Measurements from ENCODE around the gene ERGIC1. TPM values are rescaled to one million over a fixed set of nuclear protein-coding genes. Genes with fewer than 3 reads are reported as not detected.
A peak's percentile ranks its signal among the peaks of the same experiment; 100 is the strongest.

Gene ERGIC1
- polyA plus RNA-seq, 1 donor, result 112 TPM

GRCh38 chr5:172958331-172959046, 124.4 kb downstream of the ERGIC1 start:
- Histone ChIP-seq H3K36me3 (ENCODE audit: control insufficient read depth, insufficient read depth, low read length) (peaks cover 11% of the 10 kb centered on the region), H3K27me3 (ENCODE audit: control insufficient read depth, insufficient read depth, low read length) (no peaks in the 10 kb centered on the region), H3K9me3 (ENCODE audit: control insufficient read depth, low read depth, low read length) (no peaks in the 10 kb centered on the region), H3K4me3 (ENCODE audit: low read length) (peak overlapping the region; percentile 93), H3K4me1 (ENCODE audit: control insufficient read depth, insufficient read depth, low read length) (peaks cover 10% of the 10 kb centered on the region), H3K27ac (ENCODE audit: low read length) (peak overlapping the region; percentile 86)
- no CpG with 5 or more reads among the region's 54 CpGs for WGBS (ENCODE audit: insufficient coverage, low lambda C conversion rate)
- peak; percentile 62 to 86 for DNase-seq

DNA sequence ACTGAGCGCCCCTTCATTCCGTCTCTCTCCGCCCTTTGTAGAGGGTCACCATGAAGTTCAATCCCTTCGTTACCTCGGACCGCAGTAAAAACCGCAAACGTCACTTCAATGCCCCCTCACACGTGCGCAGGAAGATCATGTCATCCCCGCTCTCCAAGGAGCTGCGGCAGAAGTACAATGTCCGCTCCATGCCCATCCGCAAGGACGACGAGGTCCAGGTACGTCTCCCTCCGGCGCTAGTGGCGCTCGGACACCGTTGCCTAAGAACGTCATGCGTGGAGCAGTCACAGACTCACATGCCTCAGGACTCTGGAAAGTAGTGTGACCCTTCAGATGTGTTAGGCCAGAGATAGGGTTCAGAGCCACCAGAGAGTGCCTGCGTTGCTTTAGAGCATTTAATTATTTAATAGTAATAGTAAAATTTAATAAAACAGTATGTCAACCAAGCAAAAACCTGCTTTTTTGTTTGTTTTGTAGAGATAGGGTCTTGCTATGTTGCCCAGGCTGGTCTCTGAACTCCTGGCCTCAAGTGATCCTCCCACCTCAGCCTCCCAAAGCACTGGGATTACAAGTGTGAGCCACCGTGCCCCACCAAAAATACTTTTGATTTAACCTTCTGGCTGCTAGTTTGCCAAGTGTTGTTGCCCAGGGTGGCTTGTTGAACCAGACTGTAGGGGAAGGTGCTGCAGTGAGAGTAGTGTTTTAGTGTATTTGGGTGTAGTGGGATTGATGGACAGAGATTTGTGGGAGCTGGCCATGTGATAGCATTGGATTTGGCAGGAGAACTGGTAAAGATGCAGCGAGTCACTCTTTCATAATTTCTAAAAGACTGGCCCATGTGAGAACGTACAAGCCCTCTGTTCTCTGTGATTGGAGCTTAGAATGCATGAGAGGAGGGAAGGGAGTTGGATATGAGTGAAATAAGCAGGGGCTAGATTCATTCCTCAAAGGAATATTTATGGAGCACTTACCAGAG, 126.1 kb downstream of the ERGIC1 start:
- H3K27me3 ChIP-seq (ENCODE audit: control insufficient read depth, insufficient read depth, low read length), result no peaks in the 10 kb centered on the region
- peak overlapping the region; percentile 93 for H3K4me3 ChIP-seq (ENCODE audit: low read length)
- peaks cover 16% of the 10 kb centered on the region for H3K36me3 ChIP-seq (ENCODE audit: control insufficient read depth, insufficient read depth, low read length)
- no CpG with 5 or more reads among the region's 28 CpGs for WGBS (ENCODE audit: insufficient coverage, low lambda C conversion rate)
- H3K27ac ChIP-seq (ENCODE audit: low read length), result no peak overlapping the region
- H3K9me3 ChIP-seq (ENCODE audit: control insufficient read depth, low read depth, low read length), result no peaks in the 10 kb centered on the region
- peaks cover 10% of the 10 kb centered on the region for H3K4me1 ChIP-seq (ENCODE audit: control insufficient read depth, insufficient read depth, low read length)
- no peak for DNase-seq

DNA sequence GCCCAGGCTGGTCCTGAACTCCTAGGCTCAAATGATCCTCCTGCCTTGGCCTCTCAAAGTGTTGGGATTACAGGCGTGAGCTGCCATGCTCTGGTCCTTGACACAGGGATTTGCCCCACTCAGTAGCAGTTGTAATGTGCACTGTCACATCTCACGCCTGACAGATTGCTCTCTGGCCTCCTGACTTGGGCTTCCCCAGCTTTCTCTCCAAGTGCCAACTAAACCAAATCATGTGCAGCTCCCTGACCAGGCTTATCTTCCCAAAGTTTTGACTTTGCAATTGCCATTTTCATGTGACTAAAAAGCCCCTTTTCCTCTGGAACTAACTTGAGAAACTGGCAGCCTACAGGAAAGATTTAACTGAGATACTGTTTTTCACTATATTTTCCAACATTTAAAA, 135.9 kb downstream of the ERGIC1 start:
- Histone ChIP-seq H3K4me3 (ENCODE audit: low read length) (no peak overlapping the region), H3K27ac (ENCODE audit: low read length) (no peak overlapping the region), H3K9me3 (ENCODE audit: control insufficient read depth, low read depth, low read length) (no peaks in the 10 kb centered on the region), H3K4me1 (ENCODE audit: control insufficient read depth, insufficient read depth, low read length) (no peaks in the 10 kb centered on the region), H3K27me3 (ENCODE audit: control insufficient read depth, insufficient read depth, low read length) (no peaks in the 10 kb centered on the region), H3K36me3 (ENCODE audit: control insufficient read depth, insufficient read depth, low read length) (peaks cover 23% of the 10 kb centered on the region)
- DNase-seq, result no peak
- WGBS (ENCODE audit: insufficient coverage, low lambda C conversion rate), result no CpG with 5 or more reads among the region's 2 CpGs

DNA sequence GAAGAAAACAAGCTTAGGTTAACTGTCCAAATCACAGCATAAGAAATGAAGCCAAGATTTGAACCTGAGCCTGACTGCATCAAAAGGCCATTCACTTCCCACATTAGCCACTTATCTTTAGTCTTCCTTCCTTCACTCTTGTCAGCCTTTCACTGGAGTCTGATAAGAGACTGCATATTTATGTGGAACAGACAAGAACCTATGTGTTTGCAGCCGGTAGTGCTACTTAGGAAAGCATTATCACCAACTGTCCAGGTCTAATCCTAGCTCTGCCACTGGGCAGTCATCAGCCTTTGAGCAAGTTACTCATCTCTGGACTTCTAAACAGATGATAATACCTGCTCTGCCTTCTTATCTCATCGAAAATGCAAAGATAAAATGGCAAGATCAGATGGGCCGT, 137.4 kb downstream of the ERGIC1 start:
- Histone ChIP-seq H3K27me3 (ENCODE audit: control insufficient read depth, insufficient read depth, low read length) (no peaks in the 10 kb centered on the region), H3K4me1 (ENCODE audit: control insufficient read depth, insufficient read depth, low read length) (no peaks in the 10 kb centered on the region), H3K36me3 (ENCODE audit: control insufficient read depth, insufficient read depth, low read length) (peaks cover 13% of the 10 kb centered on the region), H3K27ac (ENCODE audit: low read length) (no peak overlapping the region), H3K4me3 (ENCODE audit: low read length) (no peak overlapping the region), H3K9me3 (ENCODE audit: control insufficient read depth, low read depth, low read length) (no peaks in the 10 kb centered on the region)
- no peak for DNase-seq
- 17% methylated on average over 2 of the region's 3 CpGs for WGBS (ENCODE audit: insufficient coverage, low lambda C conversion rate)

DNA sequence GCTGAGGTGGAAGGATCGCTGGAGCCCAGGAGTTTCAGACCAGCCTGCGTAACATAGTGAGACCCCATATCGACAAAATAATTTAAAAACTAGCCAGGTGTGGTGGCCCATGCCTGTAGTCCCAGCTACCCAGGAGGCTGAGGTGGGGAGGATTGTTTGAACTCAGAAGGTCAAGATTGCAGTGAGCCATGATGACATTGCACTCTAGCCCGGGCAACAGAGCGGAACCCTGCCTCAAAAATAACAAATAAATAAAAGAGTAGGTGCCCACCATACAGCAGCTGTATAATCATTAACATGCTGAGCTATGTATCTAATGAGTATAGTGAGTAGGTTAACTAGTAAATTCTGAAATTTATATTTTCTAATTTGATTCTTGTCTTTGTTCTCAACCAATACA, 138.5 kb downstream of the ERGIC1 start:
- Histone ChIP-seq H3K27me3 (ENCODE audit: control insufficient read depth, insufficient read depth, low read length) (no peaks in the 10 kb centered on the region), H3K27ac (ENCODE audit: low read length) (no peak overlapping the region), H3K4me3 (ENCODE audit: low read length) (no peak overlapping the region), H3K36me3 (ENCODE audit: control insufficient read depth, insufficient read depth, low read length) (peaks cover 13% of the 10 kb centered on the region), H3K9me3 (ENCODE audit: control insufficient read depth, low read depth, low read length) (no peaks in the 10 kb centered on the region), H3K4me1 (ENCODE audit: control insufficient read depth, insufficient read depth, low read length) (no peaks in the 10 kb centered on the region)
- 80% methylated on average over 1 of the region's 5 CpGs for WGBS (ENCODE audit: insufficient coverage, low lambda C conversion rate)
- no peak for DNase-seq

DNA sequence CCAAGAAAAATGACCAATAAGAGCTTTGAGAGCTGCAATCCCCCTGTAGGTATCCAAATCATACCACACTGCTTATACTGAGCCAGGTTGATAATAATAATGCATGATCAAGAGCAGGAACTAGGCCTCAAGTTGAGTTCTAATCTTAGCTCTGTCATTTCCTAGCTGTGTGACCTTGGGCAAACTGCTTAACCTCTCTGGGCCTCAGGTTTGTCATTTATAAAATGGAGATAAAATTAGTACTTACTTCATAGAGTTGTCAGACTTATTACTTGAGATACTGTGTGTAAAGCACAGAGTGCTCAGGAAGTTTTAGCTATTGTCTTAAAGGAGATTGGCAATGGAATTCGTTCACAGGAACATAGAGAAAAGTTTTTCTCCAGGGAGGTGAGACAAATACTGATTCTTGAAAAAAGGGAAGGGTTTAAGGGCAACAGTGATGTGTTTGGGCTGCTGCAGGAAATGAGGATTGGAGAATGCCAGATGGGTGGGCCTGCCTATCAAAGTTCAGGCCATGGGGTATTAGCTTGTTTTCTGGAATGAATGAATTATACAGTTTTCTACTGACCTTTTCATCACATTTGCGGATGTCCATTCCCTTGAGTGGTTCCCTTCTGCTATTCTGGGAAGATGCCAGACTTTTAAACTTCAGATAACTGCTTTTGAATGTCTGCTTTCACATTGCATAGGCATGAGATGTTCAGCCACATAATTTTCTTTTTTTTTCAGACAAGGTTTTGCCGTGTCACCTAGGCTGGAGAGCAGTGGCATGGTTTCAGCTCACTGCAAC, 139.3 kb downstream of the ERGIC1 start:
- no peak overlapping the region for H3K27ac ChIP-seq (ENCODE audit: low read length)
- WGBS (ENCODE audit: insufficient coverage, low lambda C conversion rate), result 80% methylated on average over 1 of the region's 3 CpGs
- H3K36me3 ChIP-seq (ENCODE audit: control insufficient read depth, insufficient read depth, low read length), result peaks cover 10% of the 10 kb centered on the region
- no peaks in the 10 kb centered on the region for H3K27me3 ChIP-seq (ENCODE audit: control insufficient read depth, insufficient read depth, low read length)
- no peaks in the 10 kb centered on the region for H3K9me3 ChIP-seq (ENCODE audit: control insufficient read depth, low read depth, low read length)
- no peak overlapping the region for H3K4me3 ChIP-seq (ENCODE audit: low read length)
- DNase-seq, result no peak
- no peaks in the 10 kb centered on the region for H3K4me1 ChIP-seq (ENCODE audit: control insufficient read depth, insufficient read depth, low read length)

- Histone ChIP-seq H3K27ac (ENCODE audit: low read length) (no peak overlapping the region), H3K4me1 (ENCODE audit: control insufficient read depth, insufficient read depth, low read length) (no peaks in the 10 kb centered on the region), H3K36me3 (ENCODE audit: control insufficient read depth, insufficient read depth, low read length) (peaks cover 8% of the 10 kb centered on the region), H3K4me3 (ENCODE audit: low read length) (no peak overlapping the region), H3K27me3 (ENCODE audit: control insufficient read depth, insufficient read depth, low read length) (no peaks in the 10 kb centered on the region), H3K9me3 (ENCODE audit: control insufficient read depth, low read depth, low read length) (no peaks in the 10 kb centered on the region)
- DNase-seq, result no peak
- WGBS (ENCODE audit: insufficient coverage, low lambda C conversion rate), result 89% methylated on average over 3 of the region's 8 CpGs
Observed at GRCh38 chr5:172973931-172974330, 139.9 kb downstream of the ERGIC1 start.

- Histone ChIP-seq H3K9me3 (ENCODE audit: control insufficient read depth, low read depth, low read length) (no peaks in the 10 kb centered on the region), H3K4me1 (ENCODE audit: control insufficient read depth, insufficient read depth, low read length) (no peaks in the 10 kb centered on the region), H3K36me3 (ENCODE audit: control insufficient read depth, insufficient read depth, low read length) (peaks cover 1% of the 10 kb centered on the region), H3K4me3 (ENCODE audit: low read length) (no peak overlapping the region), H3K27me3 (ENCODE audit: control insufficient read depth, insufficient read depth, low read length) (no peaks in the 10 kb centered on the region), H3K27ac (ENCODE audit: low read length) (no peak overlapping the region)
- WGBS (ENCODE audit: insufficient coverage, low lambda C conversion rate), result 80% methylated on average over 2 of the region's 11 CpGs
- no peak for DNase-seq
Observed at GRCh38 chr5:172975289-172975688, 141.2 kb downstream of the ERGIC1 start.

DNA sequence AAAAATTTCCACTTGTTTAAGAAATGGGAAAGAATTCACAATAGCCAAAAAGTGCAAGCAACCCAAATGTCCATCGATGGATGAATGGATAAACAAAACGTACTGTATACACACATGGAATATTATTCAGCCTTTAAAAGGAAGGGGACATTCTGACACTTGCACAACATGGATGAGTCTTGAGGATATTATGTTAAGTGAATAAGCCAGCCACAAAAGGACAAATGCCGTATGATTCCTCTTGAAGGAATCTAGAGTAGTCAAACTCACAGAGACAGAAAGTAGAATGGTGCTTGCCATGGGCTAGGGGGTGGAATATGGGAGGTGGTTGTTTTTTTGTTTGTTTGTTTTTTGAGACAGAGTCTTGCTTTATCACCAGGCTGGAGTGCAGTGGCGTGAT, 145.7 kb downstream of the ERGIC1 start:
- Histone ChIP-seq H3K27ac (ENCODE audit: low read length) (no peak overlapping the region), H3K4me3 (ENCODE audit: low read length) (no peak overlapping the region), H3K36me3 (ENCODE audit: control insufficient read depth, insufficient read depth, low read length) (no peaks in the 10 kb centered on the region), H3K27me3 (ENCODE audit: control insufficient read depth, insufficient read depth, low read length) (no peaks in the 10 kb centered on the region), H3K9me3 (ENCODE audit: control insufficient read depth, low read depth, low read length) (no peaks in the 10 kb centered on the region), H3K4me1 (ENCODE audit: control insufficient read depth, insufficient read depth, low read length) (no peaks in the 10 kb centered on the region)
- DNase-seq, result no peak
- 86% methylated on average over 1 of the region's 4 CpGs for WGBS (ENCODE audit: insufficient coverage, low lambda C conversion rate)

GRCh38 chr5:172981931-172982330, 147.9 kb downstream of the ERGIC1 start:
- peaks cover 5% of the 10 kb centered on the region for H3K36me3 ChIP-seq (ENCODE audit: control insufficient read depth, insufficient read depth, low read length)
- peaks cover 5% of the 10 kb centered on the region for H3K4me1 ChIP-seq (ENCODE audit: control insufficient read depth, insufficient read depth, low read length)
- H3K27me3 ChIP-seq (ENCODE audit: control insufficient read depth, insufficient read depth, low read length), result no peaks in the 10 kb centered on the region
- no peak overlapping the region for H3K27ac ChIP-seq (ENCODE audit: low read length)
- no peak for DNase-seq
- no peaks in the 10 kb centered on the region for H3K9me3 ChIP-seq (ENCODE audit: control insufficient read depth, low read depth, low read length)
- WGBS (ENCODE audit: insufficient coverage, low lambda C conversion rate), result no CpG with 5 or more reads among the region's 7 CpGs
- no peak overlapping the region for H3K4me3 ChIP-seq (ENCODE audit: low read length)

All from large intestine (tissue), 3 donors.